WTC11 (cell line): ENCODE data around the gene DBH. TPM values are rescaled to one million over a fixed set of nuclear protein-coding genes. Genes with fewer than 3 reads are reported as not detected.

Experiments
- ATAC-seq: fragments of 200-7000 bp; cut with Tn5 transposase; 2 replicates; pipeline ENCODE4 v1.10.0; 2021; ENCODE audit warnings: mild to moderate bottlenecking, moderate library complexity
- CTCF ChIA-PET: fragments of 300-600 bp; sonication (Branson Sonifier 250); formaldehyde crosslinking; loops from one replicate; lab custom pipeline; 2021; ENCODE audit warnings: antibody characterized with exemption; lab: Charles Lee
- POLR2A ChIA-PET: fragments of 350-600 bp; sonication (Branson Sonifier 250); formaldehyde crosslinking; loops from one replicate; lab custom pipeline; 2021; ENCODE audit warnings: antibody characterized with exemption; lab: Charles Lee
- DNase-seq: peaks from one replicate; pipeline ENCODE4 v3.0.0; 2021; ENCODE audit warnings: low spot score
- H3K27ac Mint-ChIP-seq: 2 replicates; pipeline ENCODE4 v1.8.0; 2021; ENCODE audit warnings: mixed read lengths
- H3K27me3 Mint-ChIP-seq: 2 replicates; pipeline ENCODE4 v1.8.0; 2021; ENCODE audit warnings: low read depth, mild to moderate bottlenecking, moderate library complexity, mixed read lengths
- H3K36me3 Mint-ChIP-seq: 2 replicates; pipeline ENCODE4 v1.8.0; 2021; ENCODE audit warnings: mixed read lengths
- H3K4me1 Mint-ChIP-seq: 2 replicates; pipeline ENCODE4 v1.8.0; 2022; ENCODE audit warnings: mixed read lengths
- H3K4me3 Mint-ChIP-seq: 2 replicates; pipeline ENCODE4 v1.8.0; 2021; ENCODE audit warnings: mild to moderate bottlenecking, moderate library complexity, mixed read lengths
- H3K9me3 Mint-ChIP-seq: 2 replicates; pipeline ENCODE4 v1.8.0; 2021; ENCODE audit warnings: mixed read lengths
- ATF1 ChIP-seq: sonication (generic); formaldehyde crosslinking; IDR thresholded peaks from 2 replicates; pipeline ENCODE4 v1.8.1; 2023; ENCODE audit warnings: mild to moderate bottlenecking, moderate library complexity, missing genetic modification reagents
- CREM ChIP-seq: sonication (generic); formaldehyde crosslinking; IDR thresholded peaks from 2 replicates; pipeline ENCODE4 v1.8.1; 2022; ENCODE audit warnings: mild to moderate bottlenecking, missing genetic modification reagents, moderate library complexity
- FOXJ3 ChIP-seq: sonication (generic); formaldehyde crosslinking; IDR thresholded peaks from 2 replicates; pipeline ENCODE4 v1.9.0; 2021; ENCODE audit warnings: missing genetic modification reagents, mild to moderate bottlenecking, borderline replicate concordance
- FOXP1 ChIP-seq: sonication (generic); formaldehyde crosslinking; IDR thresholded peaks from 2 replicates; pipeline ENCODE4 v1.8.0; 2022; ENCODE audit warnings: missing genetic modification reagents, mild to moderate bottlenecking, moderate library complexity, borderline replicate concordance
- TEAD1 ChIP-seq: sonication (generic); formaldehyde crosslinking; IDR thresholded peaks from 2 replicates; pipeline ENCODE4 v1.8.0; 2022; ENCODE audit warnings: mild to moderate bottlenecking, missing genetic modification reagents
- ZNF219 ChIP-seq: sonication (generic); formaldehyde crosslinking; IDR thresholded peaks from 2 replicates; pipeline ENCODE4 v1.8.0; 2023; ENCODE audit warnings: missing genetic modification reagents, mild to moderate bottlenecking, borderline replicate concordance
- total RNA-seq: library from RNA; stranded (reverse); gene quantifications from 3 replicates; pipeline ENCODE4 v1.2.3, GENCODE V29; 2021
- TF ChIP-seq, protein P1 (sequence below): sonication (generic); formaldehyde crosslinking; IDR thresholded peaks from 2 replicates; pipeline ENCODE4 v1.8.1; 2022; ENCODE audit warnings: missing genetic modification reagents, borderline replicate concordance
- TF ChIP-seq, protein P2 (sequence below): fragments of 250-450 bp; sonication (Bioruptor Pico); IDR thresholded peaks from 2 replicates; pipeline ENCODE4 v1.9.0; 2021; ENCODE audit warnings: mild to moderate bottlenecking, borderline replicate concordance
- TF ChIP-seq, protein P3 (sequence below): sonication (generic); formaldehyde crosslinking; IDR thresholded peaks from 2 replicates; pipeline ENCODE4 v1.8.0; 2023; ENCODE audit warnings: missing genetic modification reagents
- TF ChIP-seq, protein P4 (sequence below): sonication (generic); formaldehyde crosslinking; IDR thresholded peaks from 2 replicates; pipeline ENCODE4 v1.8.1; 2023; ENCODE audit warnings: mild to moderate bottlenecking, missing genetic modification reagents, moderate library complexity
- TF ChIP-seq, protein P5 (sequence below): sonication (generic); formaldehyde crosslinking; IDR thresholded peaks from 2 replicates; pipeline ENCODE4 v1.8.0; 2022; ENCODE audit warnings: mild to moderate bottlenecking, missing genetic modification reagents
- TF ChIP-seq, protein P6 (sequence below): sonication (generic); formaldehyde crosslinking; IDR thresholded peaks from 2 replicates; pipeline ENCODE4 v1.8.1; 2023; ENCODE audit warnings: mild to moderate bottlenecking, missing genetic modification reagents, borderline replicate concordance
- TF ChIP-seq, protein P7 (sequence below): sonication (generic); formaldehyde crosslinking; IDR thresholded peaks from 2 replicates; pipeline ENCODE4 v1.8.1; 2022; ENCODE audit warnings: low read depth, missing genetic modification reagents, borderline replicate concordance

The DBH gene
- total RNA-seq, 1 experiment from 2014 or later: 0.24 TPM

DNA sequence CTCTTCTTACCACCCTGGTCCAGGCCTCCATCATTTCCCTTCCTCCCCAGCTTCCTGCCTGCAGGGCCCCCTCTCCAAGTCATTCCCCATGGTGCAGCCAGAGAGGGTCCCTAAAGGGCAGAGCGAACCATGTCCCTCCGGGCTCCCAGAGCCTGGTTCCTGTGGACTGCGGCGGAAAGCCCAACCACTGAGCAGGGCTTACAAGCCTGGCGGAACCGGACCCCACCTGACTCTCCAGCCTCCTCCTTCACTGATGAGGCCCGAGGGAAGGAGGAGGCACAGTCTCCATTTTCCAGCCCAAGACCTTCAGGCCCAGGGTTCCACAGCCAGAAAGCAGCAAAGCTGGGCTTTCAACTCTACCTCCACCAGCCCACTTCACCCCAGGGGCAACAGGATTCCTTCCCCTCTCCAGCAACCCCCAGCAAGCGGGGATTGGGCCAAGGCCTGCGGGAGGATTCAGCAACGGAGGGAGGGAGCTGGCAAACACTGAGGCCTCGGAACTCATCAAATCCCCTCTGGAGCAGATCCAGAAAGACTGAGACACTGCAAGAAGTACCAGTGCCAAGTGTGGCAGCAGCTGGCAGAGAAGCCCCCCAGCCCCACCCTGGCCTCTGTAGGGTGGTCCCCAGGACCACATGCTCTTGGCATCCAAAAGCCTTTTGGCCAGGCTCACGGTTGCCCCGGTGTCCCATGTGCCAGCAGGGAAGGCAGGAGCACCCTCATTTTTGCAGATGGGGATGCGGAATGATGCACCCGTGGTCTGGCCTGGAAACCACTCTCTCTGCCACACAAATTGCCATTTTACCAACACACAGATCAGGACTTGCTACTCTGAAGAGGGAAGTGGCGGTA lies 30.1 kb upstream of the DBH start:
- H3K4me3 Mint-ChIP-seq: no peak overlapping the region
- peaks cover 32% of the 10 kb centered on the region for H3K27me3 Mint-ChIP-seq
- no peak overlapping the region for H3K27ac Mint-ChIP-seq
- ChIA-PET CTCF (interaction anchor here (0.9 to 1.3 kb wide), 6 partner anchors 15 to 137 kb away, joined by 3 to 4 read pairs (median 3); no protein-coding TSS in a partner anchor), POLR2A (no interaction called here)
- no peaks in the 10 kb centered on the region for H3K36me3 Mint-ChIP-seq
- no peaks in the 10 kb centered on the region for H3K9me3 Mint-ChIP-seq
- ATAC-seq (no peak), DNase-seq (no peak)
- TF ChIP-seq, protein P1, sequence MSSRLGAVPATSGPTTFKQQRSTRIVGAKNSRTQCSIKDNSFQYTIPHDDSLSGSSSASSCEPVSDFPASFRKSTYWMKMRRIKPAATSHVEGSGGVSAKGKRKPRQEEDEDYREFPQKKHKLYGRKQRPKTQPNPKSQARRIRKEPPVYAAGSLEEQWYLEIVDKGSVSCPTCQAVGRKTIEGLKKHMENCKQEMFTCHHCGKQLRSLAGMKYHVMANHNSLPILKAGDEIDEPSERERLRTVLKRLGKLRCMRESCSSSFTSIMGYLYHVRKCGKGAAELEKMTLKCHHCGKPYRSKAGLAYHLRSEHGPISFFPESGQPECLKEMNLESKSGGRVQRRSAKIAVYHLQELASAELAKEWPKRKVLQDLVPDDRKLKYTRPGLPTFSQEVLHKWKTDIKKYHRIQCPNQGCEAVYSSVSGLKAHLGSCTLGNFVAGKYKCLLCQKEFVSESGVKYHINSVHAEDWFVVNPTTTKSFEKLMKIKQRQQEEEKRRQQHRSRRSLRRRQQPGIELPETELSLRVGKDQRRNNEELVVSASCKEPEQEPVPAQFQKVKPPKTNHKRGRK (CRISPR knock-in tag): no peak
- TF ChIP-seq, protein P2, sequence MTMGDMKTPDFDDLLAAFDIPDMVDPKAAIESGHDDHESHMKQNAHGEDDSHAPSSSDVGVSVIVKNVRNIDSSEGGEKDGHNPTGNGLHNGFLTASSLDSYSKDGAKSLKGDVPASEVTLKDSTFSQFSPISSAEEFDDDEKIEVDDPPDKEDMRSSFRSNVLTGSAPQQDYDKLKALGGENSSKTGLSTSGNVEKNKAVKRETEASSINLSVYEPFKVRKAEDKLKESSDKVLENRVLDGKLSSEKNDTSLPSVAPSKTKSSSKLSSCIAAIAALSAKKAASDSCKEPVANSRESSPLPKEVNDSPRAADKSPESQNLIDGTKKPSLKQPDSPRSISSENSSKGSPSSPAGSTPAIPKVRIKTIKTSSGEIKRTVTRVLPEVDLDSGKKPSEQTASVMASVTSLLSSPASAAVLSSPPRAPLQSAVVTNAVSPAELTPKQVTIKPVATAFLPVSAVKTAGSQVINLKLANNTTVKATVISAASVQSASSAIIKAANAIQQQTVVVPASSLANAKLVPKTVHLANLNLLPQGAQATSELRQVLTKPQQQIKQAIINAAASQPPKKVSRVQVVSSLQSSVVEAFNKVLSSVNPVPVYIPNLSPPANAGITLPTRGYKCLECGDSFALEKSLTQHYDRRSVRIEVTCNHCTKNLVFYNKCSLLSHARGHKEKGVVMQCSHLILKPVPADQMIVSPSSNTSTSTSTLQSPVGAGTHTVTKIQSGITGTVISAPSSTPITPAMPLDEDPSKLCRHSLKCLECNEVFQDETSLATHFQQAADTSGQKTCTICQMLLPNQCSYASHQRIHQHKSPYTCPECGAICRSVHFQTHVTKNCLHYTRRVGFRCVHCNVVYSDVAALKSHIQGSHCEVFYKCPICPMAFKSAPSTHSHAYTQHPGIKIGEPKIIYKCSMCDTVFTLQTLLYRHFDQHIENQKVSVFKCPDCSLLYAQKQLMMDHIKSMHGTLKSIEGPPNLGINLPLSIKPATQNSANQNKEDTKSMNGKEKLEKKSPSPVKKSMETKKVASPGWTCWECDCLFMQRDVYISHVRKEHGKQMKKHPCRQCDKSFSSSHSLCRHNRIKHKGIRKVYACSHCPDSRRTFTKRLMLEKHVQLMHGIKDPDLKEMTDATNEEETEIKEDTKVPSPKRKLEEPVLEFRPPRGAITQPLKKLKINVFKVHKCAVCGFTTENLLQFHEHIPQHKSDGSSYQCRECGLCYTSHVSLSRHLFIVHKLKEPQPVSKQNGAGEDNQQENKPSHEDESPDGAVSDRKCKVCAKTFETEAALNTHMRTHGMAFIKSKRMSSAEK: no peak
- TF ChIP-seq TEAD1 (no peak), ZNF219 (no peak), FOXP1 (CRISPR knock-in tag) (no peak), CREM (CRISPR knock-in tag) (no peak), FOXJ3 (CRISPR knock-in tag) (no peak), ATF1 (CRISPR knock-in tag) (no peak)
- TF ChIP-seq, protein P3, sequence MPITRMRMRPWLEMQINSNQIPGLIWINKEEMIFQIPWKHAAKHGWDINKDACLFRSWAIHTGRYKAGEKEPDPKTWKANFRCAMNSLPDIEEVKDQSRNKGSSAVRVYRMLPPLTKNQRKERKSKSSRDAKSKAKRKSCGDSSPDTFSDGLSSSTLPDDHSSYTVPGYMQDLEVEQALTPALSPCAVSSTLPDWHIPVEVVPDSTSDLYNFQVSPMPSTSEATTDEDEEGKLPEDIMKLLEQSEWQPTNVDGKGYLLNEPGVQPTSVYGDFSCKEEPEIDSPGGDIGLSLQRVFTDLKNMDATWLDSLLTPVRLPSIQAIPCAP (CRISPR knock-in tag): no peak
- TF ChIP-seq, protein P4, sequence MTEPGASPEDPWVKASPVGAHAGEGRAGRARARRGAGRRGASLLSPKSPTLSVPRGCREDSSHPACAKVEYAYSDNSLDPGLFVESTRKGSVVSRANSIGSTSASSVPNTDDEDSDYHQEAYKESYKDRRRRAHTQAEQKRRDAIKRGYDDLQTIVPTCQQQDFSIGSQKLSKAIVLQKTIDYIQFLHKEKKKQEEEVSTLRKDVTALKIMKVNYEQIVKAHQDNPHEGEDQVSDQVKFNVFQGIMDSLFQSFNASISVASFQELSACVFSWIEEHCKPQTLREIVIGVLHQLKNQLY (CRISPR knock-in tag): no peak
- TF ChIP-seq, protein P5, sequence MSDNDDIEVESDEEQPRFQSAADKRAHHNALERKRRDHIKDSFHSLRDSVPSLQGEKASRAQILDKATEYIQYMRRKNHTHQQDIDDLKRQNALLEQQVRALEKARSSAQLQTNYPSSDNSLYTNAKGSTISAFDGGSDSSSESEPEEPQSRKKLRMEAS (CRISPR knock-in tag): no peak
- TF ChIP-seq, protein P6, sequence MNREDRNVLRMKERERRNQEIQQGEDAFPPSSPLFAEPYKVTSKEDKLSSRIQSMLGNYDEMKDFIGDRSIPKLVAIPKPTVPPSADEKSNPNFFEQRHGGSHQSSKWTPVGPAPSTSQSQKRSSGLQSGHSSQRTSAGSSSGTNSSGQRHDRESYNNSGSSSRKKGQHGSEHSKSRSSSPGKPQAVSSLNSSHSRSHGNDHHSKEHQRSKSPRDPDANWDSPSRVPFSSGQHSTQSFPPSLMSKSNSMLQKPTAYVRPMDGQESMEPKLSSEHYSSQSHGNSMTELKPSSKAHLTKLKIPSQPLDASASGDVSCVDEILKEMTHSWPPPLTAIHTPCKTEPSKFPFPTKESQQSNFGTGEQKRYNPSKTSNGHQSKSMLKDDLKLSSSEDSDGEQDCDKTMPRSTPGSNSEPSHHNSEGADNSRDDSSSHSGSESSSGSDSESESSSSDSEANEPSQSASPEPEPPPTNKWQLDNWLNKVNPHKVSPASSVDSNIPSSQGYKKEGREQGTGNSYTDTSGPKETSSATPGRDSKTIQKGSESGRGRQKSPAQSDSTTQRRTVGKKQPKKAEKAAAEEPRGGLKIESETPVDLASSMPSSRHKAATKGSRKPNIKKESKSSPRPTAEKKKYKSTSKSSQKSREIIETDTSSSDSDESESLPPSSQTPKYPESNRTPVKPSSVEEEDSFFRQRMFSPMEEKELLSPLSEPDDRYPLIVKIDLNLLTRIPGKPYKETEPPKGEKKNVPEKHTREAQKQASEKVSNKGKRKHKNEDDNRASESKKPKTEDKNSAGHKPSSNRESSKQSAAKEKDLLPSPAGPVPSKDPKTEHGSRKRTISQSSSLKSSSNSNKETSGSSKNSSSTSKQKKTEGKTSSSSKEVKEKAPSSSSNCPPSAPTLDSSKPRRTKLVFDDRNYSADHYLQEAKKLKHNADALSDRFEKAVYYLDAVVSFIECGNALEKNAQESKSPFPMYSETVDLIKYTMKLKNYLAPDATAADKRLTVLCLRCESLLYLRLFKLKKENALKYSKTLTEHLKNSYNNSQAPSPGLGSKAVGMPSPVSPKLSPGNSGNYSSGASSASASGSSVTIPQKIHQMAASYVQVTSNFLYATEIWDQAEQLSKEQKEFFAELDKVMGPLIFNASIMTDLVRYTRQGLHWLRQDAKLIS (CRISPR knock-in tag): no peak
- TF ChIP-seq, protein P7, sequence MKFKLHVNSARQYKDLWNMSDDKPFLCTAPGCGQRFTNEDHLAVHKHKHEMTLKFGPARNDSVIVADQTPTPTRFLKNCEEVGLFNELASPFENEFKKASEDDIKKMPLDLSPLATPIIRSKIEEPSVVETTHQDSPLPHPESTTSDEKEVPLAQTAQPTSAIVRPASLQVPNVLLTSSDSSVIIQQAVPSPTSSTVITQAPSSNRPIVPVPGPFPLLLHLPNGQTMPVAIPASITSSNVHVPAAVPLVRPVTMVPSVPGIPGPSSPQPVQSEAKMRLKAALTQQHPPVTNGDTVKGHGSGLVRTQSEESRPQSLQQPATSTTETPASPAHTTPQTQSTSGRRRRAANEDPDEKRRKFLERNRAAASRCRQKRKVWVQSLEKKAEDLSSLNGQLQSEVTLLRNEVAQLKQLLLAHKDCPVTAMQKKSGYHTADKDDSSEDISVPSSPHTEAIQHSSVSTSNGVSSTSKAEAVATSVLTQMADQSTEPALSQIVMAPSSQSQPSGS (CRISPR knock-in tag): no peak
- TF ChIP-seq, all 79 proteins: peak for 0
- H3K4me1 Mint-ChIP-seq: peaks cover 9% of the 10 kb centered on the region
